ENCODE results near the gene CLTCL1. TPM values are rescaled to one million over a fixed set of nuclear protein-coding genes. Genes with fewer than 3 reads are reported as not detected.

CLTCL1 gene
- total and polyA plus RNA-seq, 2 experiments from 2014 or later = 6.6 to 15.1 TPM

- TF ChIP-seq, protein P1, sequence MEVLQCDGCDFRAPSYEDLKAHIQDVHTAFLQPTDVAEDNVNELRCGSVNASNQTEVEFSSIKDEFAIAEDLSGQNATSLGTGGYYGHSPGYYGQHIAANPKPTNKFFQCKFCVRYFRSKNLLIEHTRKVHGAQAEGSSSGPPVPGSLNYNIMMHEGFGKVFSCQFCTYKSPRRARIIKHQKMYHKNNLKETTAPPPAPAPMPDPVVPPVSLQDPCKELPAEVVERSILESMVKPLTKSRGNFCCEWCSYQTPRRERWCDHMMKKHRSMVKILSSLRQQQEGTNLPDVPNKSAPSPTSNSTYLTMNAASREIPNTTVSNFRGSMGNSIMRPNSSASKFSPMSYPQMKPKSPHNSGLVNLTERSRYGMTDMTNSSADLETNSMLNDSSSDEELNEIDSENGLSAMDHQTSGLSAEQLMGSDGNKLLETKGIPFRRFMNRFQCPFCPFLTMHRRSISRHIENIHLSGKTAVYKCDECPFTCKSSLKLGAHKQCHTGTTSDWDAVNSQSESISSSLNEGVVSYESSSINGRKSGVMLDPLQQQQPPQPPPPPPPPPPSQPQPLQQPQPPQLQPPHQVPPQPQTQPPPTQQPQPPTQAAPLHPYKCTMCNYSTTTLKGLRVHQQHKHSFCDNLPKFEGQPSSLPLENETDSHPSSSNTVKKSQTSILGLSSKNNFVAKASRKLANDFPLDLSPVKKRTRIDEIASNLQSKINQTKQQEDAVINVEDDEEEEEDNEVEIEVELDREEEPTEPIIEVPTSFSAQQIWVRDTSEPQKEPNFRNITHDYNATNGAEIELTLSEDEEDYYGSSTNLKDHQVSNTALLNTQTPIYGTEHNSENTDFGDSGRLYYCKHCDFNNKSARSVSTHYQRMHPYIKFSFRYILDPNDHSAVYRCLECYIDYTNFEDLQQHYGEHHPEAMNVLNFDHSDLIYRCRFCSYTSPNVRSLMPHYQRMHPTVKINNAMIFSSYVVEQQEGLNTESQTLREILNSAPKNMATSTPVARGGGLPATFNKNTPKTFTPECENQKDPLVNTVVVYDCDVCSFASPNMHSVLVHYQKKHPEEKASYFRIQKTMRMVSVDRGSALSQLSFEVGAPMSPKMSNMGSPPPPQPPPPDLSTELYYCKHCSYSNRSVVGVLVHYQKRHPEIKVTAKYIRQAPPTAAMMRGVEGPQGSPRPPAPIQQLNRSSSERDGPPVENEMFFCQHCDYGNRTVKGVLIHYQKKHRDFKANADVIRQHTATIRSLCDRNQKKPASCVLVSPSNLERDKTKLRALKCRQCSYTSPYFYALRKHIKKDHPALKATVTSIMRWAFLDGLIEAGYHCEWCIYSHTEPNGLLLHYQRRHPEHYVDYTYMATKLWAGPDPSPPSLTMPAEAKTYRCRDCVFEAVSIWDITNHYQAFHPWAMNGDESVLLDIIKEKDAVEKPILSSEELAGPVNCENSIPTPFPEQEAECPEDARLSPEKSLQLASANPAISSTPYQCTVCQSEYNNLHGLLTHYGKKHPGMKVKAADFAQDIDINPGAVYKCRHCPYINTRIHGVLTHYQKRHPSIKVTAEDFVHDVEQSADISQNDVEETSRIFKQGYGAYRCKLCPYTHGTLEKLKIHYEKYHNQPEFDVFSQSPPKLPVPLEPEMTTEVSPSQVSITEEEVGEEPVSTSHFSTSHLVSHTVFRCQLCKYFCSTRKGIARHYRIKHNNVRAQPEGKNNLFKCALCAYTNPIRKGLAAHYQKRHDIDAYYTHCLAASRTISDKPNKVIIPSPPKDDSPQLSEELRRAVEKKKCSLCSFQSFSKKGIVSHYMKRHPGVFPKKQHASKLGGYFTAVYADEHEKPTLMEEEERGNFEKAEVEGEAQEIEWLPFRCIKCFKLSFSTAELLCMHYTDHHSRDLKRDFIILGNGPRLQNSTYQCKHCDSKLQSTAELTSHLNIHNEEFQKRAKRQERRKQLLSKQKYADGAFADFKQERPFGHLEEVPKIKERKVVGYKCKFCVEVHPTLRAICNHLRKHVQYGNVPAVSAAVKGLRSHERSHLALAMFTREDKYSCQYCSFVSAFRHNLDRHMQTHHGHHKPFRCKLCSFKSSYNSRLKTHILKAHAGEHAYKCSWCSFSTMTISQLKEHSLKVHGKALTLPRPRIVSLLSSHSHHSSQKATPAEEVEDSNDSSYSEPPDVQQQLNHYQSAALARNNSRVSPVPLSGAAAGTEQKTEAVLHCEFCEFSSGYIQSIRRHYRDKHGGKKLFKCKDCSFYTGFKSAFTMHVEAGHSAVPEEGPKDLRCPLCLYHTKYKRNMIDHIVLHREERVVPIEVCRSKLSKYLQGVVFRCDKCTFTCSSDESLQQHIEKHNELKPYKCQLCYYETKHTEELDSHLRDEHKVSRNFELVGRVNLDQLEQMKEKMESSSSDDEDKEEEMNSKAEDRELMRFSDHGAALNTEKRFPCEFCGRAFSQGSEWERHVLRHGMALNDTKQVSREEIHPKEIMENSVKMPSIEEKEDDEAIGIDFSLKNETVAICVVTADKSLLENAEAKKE (CRISPR knock-in tag; IDR thresholded peaks at IDR 0.05) = no peak
- no peak for TF ChIP-seq ETS1 (IDR thresholded peaks at IDR 0.05)
- TF ChIP-seq, protein P2, sequence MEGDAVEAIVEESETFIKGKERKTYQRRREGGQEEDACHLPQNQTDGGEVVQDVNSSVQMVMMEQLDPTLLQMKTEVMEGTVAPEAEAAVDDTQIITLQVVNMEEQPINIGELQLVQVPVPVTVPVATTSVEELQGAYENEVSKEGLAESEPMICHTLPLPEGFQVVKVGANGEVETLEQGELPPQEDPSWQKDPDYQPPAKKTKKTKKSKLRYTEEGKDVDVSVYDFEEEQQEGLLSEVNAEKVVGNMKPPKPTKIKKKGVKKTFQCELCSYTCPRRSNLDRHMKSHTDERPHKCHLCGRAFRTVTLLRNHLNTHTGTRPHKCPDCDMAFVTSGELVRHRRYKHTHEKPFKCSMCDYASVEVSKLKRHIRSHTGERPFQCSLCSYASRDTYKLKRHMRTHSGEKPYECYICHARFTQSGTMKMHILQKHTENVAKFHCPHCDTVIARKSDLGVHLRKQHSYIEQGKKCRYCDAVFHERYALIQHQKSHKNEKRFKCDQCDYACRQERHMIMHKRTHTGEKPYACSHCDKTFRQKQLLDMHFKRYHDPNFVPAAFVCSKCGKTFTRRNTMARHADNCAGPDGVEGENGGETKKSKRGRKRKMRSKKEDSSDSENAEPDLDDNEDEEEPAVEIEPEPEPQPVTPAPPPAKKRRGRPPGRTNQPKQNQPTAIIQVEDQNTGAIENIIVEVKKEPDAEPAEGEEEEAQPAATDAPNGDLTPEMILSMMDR (conservative IDR thresholded peaks at IDR 0.05; ENCODE audit: low read depth in 2 of 2) = no peak
- TF ChIP-seq, protein P3, sequence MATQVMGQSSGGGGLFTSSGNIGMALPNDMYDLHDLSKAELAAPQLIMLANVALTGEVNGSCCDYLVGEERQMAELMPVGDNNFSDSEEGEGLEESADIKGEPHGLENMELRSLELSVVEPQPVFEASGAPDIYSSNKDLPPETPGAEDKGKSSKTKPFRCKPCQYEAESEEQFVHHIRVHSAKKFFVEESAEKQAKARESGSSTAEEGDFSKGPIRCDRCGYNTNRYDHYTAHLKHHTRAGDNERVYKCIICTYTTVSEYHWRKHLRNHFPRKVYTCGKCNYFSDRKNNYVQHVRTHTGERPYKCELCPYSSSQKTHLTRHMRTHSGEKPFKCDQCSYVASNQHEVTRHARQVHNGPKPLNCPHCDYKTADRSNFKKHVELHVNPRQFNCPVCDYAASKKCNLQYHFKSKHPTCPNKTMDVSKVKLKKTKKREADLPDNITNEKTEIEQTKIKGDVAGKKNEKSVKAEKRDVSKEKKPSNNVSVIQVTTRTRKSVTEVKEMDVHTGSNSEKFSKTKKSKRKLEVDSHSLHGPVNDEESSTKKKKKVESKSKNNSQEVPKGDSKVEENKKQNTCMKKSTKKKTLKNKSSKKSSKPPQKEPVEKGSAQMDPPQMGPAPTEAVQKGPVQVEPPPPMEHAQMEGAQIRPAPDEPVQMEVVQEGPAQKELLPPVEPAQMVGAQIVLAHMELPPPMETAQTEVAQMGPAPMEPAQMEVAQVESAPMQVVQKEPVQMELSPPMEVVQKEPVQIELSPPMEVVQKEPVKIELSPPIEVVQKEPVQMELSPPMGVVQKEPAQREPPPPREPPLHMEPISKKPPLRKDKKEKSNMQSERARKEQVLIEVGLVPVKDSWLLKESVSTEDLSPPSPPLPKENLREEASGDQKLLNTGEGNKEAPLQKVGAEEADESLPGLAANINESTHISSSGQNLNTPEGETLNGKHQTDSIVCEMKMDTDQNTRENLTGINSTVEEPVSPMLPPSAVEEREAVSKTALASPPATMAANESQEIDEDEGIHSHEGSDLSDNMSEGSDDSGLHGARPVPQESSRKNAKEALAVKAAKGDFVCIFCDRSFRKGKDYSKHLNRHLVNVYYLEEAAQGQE (IDR thresholded peaks at IDR 0.05; ENCODE audit: unreplicated experiment) = no peak
- TF ChIP-seq STAT1 (IDR thresholded peaks at IDR 0.05; ENCODE audit: unreplicated experiment) = no peak
- TF ChIP-seq POLR2AphosphoS5 (IDR thresholded peaks at IDR 0.05; ENCODE audit: low read depth) = peak; percentile 65
- no peak for TF ChIP-seq ZNF331 (CRISPR knock-in tag; IDR thresholded peaks at IDR 0.05; ENCODE audit: low read depth)
- TF ChIP-seq EZH2 (IDR thresholded peaks at IDR 0.05; ENCODE audit: low read depth, unreplicated experiment) = no peak
- peak; percentile 52; the same call in 1 of the 2 replicates for TF ChIP-seq CREB1 (CRISPR knock-in tag; IDR thresholded peaks at IDR 0.05; ENCODE audit: low read depth)
Observed at GRCh38 chr22:19178657-19179496, 112.6 kb downstream of the CLTCL1 start, which contains the start of gene SLC25A1 (continued).

Data from GM23338 (cell line).